GM19324 (cell line): Measurements from ENCODE around the gene KRT25.

Experiments used
- ATAC-seq: cut with Tn5 transposase; IDR thresholded peaks from one replicate; pipeline ENCODE4 v1.9.1; 2021; ENCODE audit warnings: mild to moderate bottlenecking, moderate library complexity; ENCODE audit not compliant: unreplicated experiment, low FRiP score

KRT25 gene

GRCh38 chr17:40755231-40755630 is at the start of gene KRT25:
Gene KRT25 (minus strand): TSS chr17:40755331. CDS start chr17:40755271, 60 bp downstream.
- ATAC-seq, result no peak

- no peak for ATAC-seq
Observed at GRCh38 chr17:40803617-40804082, 48.5 kb upstream of the KRT25 start.

- ATAC-seq, result no peak
Observed at GRCh38 chr17:40801157-40801556, 46.0 kb upstream of the KRT25 start.

GRCh38 chr17:40800381-40800780 is 45.2 kb upstream of the KRT25 start:
- no peak for ATAC-seq

GRCh38 chr17:40799859-40800258 is 44.7 kb upstream of the KRT25 start, which contains the start of gene KRT28:
Gene KRT28 (minus strand): TSS chr17:40799959. CDS start chr17:40799893, 66 bp downstream.
- ATAC-seq, result no peak

GRCh38 chr17:40796846-40797245 is 41.7 kb upstream of the KRT25 start:
- no peak for ATAC-seq

- no peak for ATAC-seq
Observed at GRCh38 chr17:40795019-40795667, 40.0 kb upstream of the KRT25 start.

- no peak for ATAC-seq
Observed at GRCh38 chr17:40794466-40794865, 39.3 kb upstream of the KRT25 start.

GRCh38 chr17:40793832-40794231 is 38.7 kb upstream of the KRT25 start:
- ATAC-seq, result no peak

- no peak for ATAC-seq
Observed at GRCh38 chr17:40791787-40792436, 36.8 kb upstream of the KRT25 start.

- no peak for ATAC-seq
Observed at GRCh38 chr17:40791111-40791510, 36.0 kb upstream of the KRT25 start.

- ATAC-seq, result no peak
Observed at GRCh38 chr17:40782450-40782849, 27.3 kb upstream of the KRT25 start, which contains the start of gene KRT27. Gene KRT27 (minus strand): TSS chr17:40782550. CDS start chr17:40782493, 57 bp downstream.

GRCh38 chr17:40779181-40779909 is 24.2 kb upstream of the KRT25 start:
- ATAC-seq, result no peak

GRCh38 chr17:40778461-40778860 is 23.3 kb upstream of the KRT25 start:
- ATAC-seq, result no peak

- ATAC-seq, result no peak
Observed at GRCh38 chr17:40777971-40778370, 22.8 kb upstream of the KRT25 start.

GRCh38 chr17:40777459-40777858 is 22.3 kb upstream of the KRT25 start:
- ATAC-seq, result no peak

GRCh38 chr17:40775945-40776344 is 20.8 kb upstream of the KRT25 start:
- ATAC-seq, result no peak

GRCh38 chr17:40772101-40772500 is 17.0 kb upstream of the KRT25 start, which contains the start of gene KRT26:
Gene KRT26 (minus strand): TSS chr17:40772201. CDS start chr17:40772113, 88 bp downstream.
- no peak for ATAC-seq

- no peak for ATAC-seq
Observed at GRCh38 chr17:40765657-40766056, 10.5 kb upstream of the KRT25 start.

- ATAC-seq, result no peak
Observed at GRCh38 chr17:40763752-40764151, 8.6 kb upstream of the KRT25 start.
